IPS DF 4.7 (cell line): ENCODE measurements around the gene LRP10.
"Not testable (repeated sequence)": the region's sequence is repeated elsewhere in the genome, so short reads cannot be mapped to it uniquely, and the experiment has no call there.

ENCODE experiments used
- DNase-seq: peaks from one replicate; pipeline ENCODE4 v3.0.0-alpha.2; 2013; ENCODE audit warnings: low spot score; ENCODE audit errors: extremely low read depth

LRP10 gene

DNA sequence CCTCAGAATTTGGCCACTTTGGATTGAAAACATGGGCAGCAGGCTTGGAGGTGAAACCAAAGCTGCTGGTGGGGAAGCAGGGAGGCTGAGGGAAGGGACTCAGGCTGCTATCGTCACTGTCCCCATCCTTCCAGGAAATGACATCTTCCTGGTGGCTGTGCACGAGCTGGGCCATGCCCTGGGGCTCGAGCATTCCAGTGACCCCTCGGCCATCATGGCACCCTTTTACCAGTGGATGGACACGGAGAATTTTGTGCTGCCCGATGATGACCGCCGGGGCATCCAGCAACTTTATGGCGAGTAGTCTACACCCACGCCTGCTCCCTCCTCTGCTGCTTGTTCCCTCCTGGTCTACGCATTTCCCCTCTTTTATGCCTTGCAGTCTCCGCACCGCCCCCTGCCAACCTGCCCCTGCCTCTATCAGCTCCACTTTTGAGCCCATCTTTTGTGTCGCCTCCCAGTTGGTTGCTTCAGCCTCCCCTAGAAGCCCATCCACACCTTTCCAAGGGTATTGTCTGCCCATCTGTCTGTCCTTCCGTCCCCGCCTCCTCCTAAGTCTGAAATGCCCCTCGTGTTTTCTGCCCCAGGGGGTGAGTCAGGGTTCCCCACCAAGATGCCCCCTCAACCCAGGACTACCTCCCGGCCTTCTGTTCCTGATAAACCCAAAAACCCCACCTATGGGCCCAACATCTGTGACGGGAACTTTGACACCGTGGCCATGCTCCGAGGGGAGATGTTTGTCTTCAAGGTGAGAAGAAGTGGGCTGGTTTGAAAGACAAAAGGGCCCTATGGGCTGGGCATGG, 28.2 kb upstream of the LRP10 start:
- DNase-seq: no peak

DNA sequence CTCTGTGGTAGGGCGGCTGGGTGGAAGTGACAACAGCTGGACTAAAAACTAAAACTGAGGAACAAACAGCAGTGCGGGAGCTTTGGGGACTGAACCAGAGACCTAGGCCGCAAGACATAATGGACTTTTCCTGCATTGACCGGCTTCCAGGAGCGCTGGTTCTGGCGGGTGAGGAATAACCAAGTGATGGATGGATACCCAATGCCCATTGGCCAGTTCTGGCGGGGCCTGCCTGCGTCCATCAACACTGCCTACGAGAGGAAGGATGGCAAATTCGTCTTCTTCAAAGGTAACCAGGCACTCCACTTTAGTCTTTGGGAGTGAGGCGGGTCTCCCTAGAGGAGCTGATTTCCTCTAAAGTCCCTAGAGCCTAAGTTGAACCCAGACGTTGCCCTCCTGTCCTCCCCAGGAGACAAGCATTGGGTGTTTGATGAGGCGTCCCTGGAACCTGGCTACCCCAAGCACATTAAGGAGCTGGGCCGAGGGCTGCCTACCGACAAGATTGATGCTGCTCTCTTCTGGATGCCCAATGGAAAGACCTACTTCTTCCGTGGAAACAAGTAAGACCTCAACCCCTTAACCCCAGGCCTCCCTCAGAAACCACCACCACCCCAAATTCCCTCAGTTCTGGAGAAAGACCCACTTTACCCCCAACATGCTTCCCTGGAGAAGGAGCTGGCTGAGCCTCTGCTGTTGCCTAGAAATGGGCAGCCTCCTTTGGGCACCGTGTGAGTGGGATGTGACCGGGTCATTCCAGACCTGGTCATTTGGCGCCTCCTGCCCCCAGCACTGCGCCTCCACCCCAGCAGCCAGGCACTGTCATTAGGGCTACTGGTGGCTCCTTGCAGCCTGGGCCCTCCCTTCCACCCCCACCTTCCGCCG, 27.1 kb upstream of the LRP10 start:
- DNase-seq: no peak

DNA sequence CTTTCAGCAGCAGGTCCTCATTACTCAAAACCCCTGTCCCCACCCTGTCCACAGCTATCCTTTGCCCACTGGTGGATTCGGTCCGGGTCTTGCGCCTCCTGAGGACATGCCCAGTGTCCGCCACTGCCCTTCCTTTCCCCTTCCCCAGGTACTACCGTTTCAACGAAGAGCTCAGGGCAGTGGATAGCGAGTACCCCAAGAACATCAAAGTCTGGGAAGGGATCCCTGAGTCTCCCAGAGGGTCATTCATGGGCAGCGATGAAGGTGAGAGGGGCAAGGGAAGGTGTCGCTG, 26.5 kb upstream of the LRP10 start:
- DNase-seq: no peak

DNA sequence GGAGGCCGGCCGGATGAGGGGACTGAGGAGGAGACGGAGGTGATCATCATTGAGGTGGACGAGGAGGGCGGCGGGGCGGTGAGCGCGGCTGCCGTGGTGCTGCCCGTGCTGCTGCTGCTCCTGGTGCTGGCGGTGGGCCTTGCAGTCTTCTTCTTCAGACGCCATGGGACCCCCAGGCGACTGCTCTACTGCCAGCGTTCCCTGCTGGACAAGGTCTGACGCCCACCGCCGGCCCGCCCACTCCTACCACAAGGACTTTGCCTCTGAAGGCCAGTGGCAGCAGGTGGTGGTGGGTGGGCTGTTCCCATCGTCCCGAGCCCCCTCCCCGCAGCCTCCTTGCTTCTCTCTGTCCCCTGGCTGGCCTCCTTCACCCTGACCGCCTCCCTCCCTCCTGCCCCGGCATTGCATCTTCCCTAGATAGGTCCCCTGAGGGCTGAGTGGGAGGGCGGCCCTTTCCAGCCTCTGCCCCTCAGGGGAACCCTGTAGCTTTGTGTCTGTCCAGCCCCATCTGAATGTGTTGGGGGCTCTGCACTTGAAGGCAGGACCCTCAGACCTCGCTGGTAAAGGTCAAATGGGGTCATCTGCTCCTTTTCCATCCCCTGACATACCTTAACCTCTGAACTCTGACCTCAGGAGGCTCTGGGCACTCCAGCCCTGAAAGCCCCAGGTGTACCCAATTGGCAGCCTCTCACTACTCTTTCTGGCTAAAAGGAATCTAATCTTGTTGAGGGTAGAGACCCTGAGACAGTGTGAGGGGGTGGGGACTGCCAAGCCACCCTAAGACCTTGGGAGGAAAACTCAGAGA, 25.5 kb upstream of the LRP10 start:
- DNase-seq: no peak

DNA sequence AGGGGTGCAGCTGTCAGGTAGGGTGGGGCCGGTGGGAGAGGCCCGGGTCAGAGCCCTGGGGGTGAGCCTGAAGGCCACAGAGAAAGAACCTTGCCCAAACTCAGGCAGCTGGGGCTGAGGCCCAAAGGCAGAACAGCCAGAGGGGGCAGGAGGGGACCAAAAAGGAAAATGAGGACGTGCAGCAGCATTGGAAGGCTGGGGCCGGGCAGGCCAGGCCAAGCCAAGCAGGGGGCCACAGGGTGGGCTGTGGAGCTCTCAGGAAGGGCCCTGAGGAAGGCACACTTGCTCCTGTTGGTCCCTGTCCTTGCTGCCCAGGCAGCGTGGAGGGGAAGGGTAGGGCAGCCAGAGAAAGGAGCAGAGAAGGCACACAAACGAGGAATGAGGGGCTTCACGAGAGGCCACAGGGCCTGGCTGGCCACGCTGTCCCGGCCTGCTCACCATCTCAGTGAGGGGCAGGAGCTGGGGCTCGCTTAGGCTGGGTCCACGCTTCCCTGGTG, 24.7 kb upstream of the LRP10 start:
- no peak for DNase-seq

DNA sequence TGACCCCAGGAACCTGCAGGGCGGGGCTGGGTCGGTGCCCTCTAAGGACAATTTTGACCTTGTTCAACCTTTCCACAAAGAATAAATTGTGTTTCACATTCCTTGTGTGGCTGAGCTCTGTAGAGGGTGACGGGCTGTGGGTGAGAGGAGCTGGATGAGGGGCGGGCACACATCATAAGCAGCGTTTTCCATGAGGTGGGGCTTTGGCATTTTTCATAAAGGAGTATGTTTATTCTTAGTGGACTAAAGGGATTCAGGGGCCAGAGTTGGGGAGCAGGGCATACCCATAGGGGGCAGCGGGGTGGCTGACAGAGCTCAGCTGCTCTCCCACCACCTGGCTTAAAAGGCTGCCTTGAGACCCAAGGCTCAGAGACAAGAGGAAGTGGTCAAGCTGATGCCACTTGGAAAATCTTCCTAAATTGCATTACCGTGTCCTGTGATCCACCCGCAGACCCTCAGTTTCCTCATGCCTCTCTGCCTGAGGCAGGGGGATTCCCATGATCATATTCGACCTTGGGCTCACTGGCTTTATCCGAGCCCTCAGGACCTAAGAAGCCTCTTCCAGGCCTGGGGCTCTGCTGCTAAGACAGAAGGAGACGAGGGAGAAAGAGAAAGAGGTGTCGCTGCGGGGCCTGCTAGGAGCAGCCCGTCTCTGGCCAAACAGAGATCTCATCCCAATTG, 23.7 kb upstream of the LRP10 start:
- no peak for DNase-seq

DNA sequence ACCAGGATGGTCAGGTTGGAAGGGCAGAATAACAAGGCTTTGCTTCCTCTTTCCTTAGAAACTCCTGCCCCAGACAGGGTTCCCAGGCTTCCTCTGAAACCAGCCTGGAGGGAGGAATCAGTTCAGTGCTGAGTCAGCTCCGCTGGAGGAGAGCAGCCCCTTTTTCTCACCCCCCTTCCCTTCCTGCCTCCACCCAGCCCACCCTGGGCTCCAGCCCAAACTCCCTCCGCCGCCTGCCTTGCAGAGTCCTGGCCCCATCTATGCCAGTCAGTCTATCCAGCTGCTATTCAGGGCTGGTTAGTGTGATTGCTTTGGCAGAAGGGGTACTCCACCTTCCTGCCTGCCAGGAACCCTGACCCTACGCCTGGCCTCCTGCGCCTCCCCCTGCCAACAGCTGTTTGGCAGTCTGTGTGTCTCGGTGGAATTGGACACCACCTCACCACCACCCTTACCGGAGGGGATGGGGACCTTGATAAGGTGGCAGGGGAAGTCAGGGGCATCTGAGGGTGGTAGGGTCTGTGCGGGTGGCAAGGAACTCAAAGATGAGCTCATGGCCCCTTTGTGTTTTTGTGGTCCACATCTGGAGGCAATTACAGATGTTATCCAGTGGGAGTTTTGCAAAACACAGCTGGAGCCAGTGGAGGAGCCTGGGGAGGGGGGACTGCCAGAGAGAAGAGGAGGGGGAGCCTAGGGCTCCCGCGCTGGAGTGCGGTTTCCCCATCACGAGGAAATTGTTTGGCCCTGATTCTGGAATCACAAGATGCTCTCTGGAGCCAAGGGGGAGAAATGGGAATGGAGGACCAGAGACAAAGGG, 23.0 kb upstream of the LRP10 start:
- no peak for DNase-seq

DNA sequence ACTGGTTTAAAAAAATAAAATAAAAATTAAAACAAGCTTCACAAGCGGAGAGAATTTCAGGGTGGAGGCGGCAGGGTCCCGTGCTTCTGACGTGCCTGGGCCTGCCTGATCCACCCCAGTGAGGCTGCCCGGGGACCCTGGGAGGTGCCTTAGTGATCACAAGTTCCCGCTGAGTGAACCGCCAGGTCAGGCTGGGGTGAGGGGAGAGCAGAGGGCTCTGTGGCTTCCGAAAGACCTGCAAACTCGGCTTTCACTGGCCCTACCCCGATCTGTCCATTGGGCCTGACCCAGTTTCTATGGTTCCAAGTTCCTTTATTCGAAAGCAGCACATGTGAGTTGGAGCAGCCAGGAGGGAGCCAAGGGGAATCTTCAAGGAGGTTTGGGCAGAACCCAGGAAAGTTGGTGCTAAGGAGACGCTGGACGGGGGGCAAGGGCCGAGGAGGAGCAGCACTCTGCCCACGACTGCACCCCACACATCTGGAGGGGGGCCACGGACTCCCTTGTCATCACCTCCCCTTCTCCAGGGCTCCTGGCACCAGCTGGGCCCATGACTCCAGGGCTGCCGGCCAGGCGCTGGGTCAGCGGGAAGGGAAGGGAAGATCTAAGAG, 22.2 kb upstream of the LRP10 start:
- DNase-seq: no peak

DNA sequence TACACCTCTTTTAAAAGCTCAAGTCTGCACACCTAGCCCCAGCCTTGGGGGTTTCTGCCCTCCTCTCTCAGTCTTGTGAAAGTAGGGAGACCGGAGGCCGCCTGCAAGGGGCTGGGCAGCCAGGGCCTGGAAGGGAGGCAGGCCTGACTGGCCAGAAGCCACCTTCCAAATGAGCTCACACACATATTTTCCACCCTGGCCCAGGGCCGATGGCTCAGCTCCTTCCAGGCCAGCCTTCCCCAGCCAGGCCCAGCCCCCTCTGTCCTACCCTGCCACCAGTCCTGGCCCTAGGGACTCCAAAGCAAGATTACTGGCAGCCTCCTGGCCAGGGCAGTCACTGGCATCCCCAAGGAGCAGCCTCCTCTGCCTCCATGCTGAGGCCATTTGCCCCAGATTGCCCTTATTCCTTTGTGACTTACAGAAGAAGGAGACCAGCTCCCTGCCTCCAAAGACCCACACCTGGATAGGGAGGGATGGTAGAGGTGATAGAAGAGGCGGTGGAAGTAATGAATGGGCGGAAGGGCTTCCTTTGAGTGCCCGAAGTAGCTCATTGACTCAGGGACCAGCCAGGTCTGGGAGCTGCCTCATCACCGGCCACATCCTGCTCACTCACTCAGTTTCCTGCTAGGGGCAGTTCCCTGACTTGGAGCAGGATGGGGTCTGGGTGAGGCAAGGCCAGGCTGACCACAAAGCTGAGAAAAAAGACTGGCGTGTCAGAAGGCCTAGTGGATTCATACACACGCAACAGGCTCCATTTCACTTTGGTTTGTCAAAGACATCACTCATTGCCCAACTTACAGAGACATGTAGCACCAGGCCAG, 20.4 kb upstream of the LRP10 start:
- DNase-seq: no peak

DNA sequence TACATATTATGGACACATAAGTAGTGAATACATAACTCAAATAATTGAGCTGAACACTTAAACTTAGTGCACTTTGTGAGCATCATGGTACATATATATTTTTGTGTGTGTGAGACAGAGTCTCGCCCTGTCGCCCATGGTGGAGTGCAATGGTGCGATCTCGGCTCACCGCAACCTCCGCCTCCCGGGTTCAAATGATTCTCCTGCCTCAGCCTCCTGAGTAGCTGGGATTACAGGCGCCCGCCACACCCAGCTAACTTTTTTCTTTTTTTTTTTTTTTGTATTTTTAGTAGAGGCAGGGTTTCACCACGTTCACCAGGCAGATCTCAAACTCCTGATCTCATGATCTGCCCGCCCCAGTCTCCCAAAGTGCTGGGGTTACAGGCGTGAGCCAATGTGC, 19.4 kb upstream of the LRP10 start:
- not testable (repeated sequence) for DNase-seq

DNA sequence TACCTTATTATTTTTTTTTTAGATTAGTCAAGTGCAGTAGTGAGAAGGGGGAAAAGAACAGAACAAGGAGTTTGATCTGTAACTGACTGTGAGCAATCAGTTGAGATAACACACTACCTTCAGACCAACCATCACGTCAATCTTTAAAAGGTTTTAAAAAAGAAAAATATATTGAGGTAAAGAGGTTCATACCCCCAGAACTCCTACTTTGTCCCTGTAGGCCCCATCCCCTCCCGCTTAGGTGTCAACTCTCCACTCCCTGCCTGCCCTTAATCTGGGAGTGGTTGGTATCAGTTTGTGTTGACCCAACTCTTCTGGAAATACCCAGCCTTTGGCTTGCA, 19.0 kb upstream of the LRP10 start:
- DNase-seq: no peak

DNA sequence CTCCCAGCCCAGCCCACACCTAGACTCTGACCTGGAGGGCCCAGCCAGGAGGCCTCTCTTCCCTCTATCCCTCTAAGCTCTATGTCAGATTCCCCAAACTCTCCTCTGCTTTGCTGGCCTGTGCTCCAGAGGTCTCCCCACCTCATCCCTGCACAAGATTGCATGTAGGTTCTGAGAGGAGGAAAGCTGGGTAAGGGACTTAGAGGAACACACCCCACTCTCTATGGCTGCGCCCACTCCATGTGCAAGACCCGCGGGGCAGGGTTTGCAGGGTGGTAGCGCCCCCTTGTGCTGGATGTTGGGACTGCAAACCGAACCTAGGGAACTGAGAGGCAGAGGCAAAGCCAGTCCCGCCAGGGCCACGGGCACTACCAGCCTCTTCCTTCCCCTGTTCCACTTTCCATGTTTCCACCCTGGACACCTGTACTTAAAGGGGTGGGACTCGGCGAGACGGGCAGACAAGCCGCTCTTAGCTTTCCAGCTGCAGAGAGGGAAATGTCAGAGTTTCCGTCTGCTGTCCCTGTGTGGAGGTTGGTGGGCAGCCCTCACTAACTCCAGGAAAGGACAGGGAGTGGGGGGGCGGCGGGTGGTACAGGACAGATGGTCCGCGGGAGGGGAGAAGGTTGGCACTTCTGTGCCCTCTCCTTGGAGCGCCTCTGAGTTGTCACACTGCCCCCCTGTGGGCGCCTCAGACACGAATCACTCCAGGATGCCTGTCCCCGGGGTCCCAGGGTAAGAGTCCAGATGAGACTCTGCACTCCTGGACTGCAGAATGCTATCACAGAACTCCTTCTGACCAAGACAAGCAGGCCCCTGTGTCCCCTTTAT, 18.4 kb upstream of the LRP10 start:
- no peak for DNase-seq

DNA sequence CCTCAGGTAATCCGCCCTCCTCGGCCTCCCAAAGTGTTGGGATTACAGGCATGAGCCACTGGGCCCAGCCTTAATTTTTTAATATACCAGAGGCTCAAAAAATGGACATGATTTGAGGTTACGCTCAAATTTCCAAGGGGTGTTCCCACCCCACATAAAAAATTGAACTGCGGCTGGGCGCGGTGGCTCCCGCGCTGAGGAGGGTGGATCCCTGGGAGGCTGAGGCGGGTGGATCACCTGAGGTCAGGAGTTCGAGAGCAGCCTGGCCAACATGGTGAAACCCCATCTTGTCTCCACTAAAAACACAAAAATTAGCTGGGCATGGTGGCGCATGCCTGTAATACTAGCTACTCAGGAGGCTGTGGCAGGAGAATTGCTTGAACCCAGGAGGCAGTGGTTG, 17.2 kb upstream of the LRP10 start:
- not testable (repeated sequence) for DNase-seq

DNA sequence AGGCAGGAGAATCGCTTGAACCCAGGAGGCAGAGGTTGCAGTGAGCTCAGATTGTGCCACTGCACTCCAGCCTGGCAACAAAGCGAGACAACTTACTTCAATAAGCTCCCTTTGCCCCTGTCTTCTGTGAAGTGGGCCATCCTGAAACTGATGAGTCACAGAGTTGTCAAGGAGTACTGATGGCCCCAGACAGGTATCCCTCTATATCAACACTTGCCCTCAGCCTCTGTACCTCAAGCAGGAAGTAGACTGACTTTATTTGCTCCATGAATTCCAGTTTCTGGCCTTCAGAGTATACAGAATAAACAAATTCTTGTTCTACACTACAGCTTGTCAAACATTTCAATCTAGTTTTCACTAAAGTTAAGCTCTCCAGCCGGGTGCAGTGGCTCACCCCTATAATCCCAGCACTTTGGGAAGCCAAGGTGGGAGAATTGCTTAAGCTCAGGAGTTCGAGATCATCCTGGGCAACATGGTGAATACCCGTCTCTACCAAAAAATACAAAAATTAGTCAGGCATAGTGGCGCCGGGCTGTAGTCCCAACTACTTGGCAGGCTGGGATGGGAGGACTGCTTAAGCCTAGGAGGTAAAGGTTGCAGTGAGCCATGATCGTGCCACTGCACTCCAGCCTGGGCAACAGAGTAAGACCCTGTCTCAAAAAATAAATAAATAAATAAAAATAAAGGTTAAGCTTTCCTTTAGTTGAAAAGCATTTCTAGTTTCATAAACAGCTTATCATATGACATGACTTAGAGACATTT, 16.4 kb upstream of the LRP10 start:
- DNase-seq: no peak

DNA sequence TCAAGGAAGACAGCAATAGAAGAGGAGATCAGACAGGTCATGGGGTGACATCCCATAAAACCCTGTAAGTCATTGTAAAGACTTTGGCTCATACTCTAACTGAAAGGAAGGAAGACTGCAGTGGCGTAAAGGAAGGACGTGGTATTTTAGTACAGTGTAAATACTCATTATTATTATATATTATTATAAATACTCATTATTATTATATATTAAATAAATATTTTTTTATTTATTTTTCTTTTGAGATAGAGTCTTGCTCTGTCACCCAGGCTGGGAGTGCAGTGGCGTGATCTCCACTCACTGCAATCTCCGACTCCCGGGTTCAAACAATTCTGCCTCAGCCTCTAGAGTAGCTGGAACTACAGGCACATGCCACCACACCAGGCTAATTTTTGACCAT, 15.1 kb upstream of the LRP10 start:
- no peak for DNase-seq

DNA sequence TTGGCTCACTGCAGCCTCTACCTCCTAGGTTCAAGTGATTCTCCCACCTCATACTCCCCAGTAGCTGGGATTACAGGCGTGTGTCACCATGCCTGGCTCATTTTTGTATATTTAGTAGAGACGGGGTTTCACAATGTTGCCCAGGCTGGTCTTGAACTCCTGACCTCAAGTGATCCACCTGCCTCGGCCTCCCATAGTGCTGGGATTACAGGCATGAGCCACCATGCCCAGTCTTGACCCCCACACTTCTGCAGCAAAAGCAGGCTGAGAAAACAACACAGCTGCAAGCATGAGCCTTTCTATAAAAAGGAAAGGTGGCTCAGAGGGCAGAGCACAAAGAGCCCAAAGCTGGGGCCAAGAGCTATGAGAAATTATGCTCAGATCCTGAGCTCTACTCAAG, 11.2 kb upstream of the LRP10 start:
- not testable (repeated sequence) for DNase-seq

DNA sequence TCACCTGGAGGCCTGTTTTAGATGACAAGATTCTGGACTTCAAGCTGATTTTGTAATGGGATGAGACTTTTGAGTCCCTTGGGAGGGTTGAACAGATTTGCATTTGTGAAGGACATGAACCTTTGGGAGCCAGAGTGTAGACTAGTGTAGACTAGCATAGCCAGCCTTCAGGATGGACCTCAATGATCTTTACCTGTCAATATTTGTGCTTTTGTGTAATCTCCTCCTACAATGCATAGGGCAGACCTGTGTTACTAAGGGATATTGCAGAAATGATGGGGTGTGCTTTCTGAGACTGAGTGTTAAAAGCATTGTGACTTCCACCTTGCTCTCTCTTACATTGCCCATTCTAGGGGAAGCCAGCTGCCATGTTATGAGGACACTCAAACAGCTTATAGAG, 9.9 kb upstream of the LRP10 start:
- no peak for DNase-seq

DNA sequence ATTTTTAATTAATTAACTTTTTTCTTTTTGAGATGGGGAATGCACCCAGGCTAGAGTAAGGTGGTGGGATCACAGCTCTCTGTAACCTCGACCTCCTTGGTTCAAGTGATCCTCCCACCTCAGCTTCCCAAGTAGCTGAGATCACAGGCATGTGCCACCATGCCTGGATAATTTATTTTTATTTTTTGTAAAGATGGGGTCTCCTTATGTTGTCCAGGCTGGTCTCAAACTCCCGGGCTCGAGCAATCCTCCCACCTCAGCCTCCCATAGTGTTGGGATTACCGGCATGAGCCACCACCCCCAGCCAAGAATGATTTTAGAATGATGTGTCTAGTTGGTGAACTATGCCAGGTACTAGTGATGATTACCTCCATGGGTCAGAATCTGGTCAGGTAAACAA, 6.6 kb upstream of the LRP10 start:
- DNase-seq: no peak
